HG02571 (cell line): ENCODE results near the gene TECTA.
A peak's percentile ranks its signal among the peaks of the same experiment; 100 is the strongest.
"Not testable (repeated sequence)": the region's sequence is repeated elsewhere in the genome, so short reads cannot be mapped to it uniquely, and the experiment has no call there.

Experiments used
- ATAC-seq: cut with Tn5 transposase; IDR thresholded peaks from one replicate; pipeline ENCODE4 v1.9.1; 2021; ENCODE audit warnings: mild to moderate bottlenecking, moderate library complexity; ENCODE audit not compliant: unreplicated experiment

TECTA gene

DNA sequence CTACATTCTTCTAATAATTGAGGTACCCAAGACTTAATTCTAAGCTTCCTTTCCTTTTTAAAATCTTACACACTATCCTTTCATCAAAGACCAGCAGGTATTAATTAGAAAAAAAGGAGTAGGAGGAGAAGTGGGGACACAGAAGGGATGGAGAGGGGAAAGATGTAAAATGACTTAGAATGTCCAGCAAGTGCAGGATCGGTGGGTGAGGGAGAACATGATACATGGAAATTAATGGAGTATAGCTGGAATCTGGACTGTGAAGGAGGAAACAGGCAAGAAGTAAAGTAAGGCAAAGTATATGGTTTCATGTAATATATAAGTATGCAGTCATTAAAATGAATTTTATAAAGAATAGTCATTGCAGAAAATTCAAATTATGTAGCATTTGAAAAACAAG, 127.8 kb downstream of the TECTA start:
- ATAC-seq, result no peak

- no peak for ATAC-seq
These were observed 128.6 kb downstream of the TECTA start for GRCh38 chr11:121229495-121230215.

GRCh38 chr11:121231576-121232278, 130.7 kb downstream of the TECTA start:
- no peak for ATAC-seq

DNA sequence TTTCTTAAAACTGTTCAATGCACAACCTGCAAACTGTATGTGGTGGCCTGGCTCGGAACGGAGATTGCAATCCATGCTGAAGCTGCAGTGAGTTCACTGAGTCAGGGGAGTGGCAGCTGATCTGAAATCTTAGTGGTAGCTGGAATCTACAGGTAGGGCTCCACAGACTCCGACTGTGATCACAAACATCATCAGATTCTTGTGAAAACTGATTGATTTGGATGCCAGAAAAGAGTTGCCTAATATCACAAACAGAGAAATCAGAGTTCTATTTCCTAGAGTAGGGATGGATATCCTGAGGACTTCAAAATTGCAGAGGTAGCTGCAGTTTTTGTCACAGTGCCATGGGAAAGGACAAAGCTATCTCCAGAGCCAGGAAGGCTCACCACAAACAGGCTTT, 134.0 kb downstream of the TECTA start:
- no peak for ATAC-seq

DNA sequence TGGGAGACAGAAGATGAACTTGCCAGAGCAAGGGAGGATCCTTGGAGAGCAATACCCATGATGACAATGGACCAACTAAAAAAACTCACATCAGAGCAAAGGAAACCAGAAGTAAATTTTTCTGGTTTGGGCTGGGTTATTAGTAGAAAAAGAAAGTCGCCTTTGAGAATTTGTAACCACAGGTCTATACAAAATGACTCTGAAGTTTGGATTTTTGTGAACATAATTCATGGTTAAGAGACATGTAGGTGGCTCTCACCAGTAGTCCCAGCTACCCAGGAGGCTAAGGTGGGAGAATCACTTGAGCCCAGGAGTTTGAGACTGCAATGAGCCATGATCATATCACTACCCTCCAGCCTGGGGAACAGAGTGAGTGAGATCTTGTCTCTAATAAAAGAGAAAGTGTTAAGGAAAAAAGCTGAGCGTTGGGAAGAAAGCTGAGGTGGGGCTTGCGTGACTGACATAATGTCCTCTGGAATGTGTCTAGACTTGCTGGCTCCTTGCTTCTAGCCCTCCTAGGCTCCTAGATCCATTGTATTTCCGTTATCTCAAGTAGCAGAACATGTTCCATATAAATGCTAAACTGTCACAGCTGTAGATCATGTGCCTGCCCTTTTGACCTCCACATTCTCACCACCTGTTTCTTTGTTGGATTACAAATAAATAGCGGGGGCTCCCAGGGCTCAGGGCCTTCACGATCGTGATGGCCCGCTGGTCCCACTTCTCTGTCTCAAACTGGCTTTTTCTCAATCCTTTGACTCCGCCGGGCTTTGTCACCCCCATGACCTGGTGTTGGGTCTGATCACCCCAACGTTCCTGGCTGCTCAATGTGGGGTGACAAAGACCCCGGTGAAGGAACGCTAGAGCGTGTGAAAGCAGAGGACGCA, 135.3 kb downstream of the TECTA start:
- ATAC-seq, result peak; percentile 78

DNA sequence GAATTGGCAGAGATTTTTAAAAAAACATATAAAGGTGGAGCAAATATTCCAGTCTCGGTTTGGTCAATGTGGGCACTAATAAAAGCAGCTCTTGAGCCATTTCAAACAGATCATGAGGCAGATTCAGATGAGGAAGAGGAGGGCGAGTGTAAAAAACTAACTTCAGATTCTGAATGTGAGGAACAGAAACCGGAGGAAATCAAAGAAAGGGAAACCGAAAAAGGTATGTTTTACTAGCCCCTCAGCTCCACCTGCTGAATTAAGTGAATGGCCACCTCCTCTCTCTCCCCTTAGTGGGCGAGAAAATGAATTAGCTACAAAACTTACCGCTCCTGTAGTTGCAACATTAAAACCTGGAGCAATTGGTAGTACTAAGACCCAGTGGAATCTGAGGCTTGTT, 136.2 kb downstream of the TECTA start:
- ATAC-seq, result not testable (repeated sequence)

DNA sequence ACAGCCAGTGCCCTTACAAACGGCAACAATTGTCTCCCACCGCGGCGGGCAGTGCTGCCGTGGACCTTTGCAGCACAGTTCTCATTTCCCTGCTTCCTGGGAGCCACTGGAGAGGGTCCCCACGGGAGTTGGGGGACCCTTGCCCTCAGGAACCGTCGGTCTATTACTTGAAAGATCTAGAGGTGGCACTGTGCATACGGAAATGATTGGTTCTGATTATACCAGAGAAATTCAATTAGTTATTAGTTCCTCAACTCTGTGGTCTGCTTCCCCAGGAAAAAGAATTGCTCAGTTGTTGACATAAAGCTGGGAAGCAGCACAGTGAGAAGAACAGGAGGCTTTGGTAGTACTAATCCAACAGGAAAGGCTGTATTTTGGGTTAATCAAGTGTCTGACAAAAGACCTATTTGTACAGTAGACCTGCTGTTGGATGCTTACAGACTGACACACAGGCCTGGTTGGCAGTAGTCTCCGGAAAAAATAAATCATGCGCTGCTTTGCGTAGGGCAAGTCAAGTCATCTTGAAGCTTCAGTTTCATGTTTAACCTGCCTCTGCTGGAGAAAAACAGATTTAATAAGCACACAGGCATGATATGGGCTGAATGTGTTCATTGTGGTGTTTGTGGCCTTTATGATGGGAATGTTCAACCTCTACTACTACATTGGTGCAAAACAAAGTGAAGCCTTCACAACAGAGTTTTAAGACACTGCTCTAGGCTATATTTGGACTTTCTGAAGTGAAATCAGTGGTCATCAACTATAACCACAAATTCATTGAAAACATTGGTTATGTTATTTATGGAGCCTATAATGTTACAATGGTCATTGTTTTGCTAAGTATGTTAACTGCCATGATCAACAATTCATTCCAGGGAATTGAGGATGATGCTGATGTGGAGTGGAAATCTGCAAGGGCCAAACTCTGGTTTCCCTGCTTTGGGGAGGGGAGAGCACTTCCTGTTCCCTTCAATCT, 136.9 kb downstream of the TECTA start:
- ATAC-seq, result no peak

- no peak for ATAC-seq
These were observed 137.9 kb downstream of the TECTA start for GRCh38 chr11:121238956-121239355.

DNA sequence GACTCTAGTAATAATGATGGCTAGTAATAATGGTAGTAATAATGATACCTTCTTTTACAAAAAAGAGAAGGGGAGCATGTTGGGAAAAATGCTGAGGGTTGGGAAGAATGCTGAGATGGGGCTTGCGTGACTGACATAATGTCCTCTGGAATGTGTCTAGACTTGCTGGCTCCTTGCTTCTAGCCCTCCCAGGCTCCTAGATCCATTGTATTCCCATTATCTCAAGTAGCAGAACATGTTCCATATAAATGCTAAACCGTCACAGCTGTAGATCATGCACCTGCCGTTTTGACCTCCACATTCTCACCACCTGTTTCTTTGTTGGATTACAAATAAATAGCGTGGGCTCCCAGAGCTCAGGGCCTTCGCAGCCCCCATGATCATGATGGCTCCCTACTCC, 139.0 kb downstream of the TECTA start:
- not testable (repeated sequence) for ATAC-seq

DNA sequence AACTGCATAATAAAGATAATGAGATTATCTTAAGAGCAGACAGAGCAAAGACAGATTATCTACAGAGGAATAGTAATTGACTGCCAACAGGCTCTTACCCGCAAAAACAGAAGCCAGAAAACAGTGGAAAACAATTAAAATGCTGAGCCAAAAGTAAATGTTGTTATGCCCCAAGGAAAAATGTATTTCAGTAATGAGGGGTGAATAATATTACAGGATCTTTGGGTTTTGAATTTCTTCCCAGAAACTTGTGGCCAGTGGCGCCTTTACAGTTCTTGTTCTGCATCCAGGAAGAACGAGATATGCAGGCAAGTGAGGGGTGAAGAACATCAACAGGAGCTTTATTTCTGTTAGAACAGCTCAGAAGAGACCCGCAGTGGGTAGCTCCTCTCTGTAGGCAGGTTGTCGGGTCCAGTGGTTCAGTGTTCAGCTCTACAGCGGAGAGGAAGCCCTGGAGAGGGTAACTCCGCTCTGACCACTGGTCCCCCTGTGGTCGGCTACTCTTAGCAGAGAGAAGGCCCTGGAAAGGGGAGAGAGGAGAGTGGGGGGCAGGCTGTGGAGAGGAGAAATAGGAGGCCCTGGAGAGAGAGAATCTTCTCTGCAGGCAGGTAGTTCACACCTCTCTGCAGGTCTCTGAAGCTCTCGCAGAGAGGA, 139.7 kb downstream of the TECTA start:
- ATAC-seq, result no peak
